Upper lobe of left lung (tissue), 6 donors: Measurements from ENCODE around the gene ASCC3. TPM values are rescaled to one million over a fixed set of nuclear protein-coding genes. Genes with fewer than 3 reads are reported as not detected.

Experiments
- ATAC-seq, 2 donors: fragments of 200-7000 bp; cut with Tn5 transposase; one replicate each; pipeline ENCODE4 v1.9.1; 2022; ENCODE audit warnings: mild to moderate bottlenecking in 2 of 2, moderate library complexity in 2 of 2; ENCODE audit not compliant: low FRiP score in 2 of 2
- DNase-seq, 2 donors: peaks; one replicate each; pipeline ENCODE4 v3.0.0-alpha.2; 2019 to 2020
- H3K27ac ChIP-seq, 4 donors: fragments of 200-600 bp; sonication (generic); one replicate each; pipeline ENCODE4 v1.5.1; 2016 to 2019
- H3K27me3 ChIP-seq, 4 donors: fragments of 200-600 bp; sonication (generic); one replicate each; pipeline ENCODE4 v1.5.1; 2017 to 2019
- H3K36me3 ChIP-seq, 4 donors: fragments of 200-600 bp; sonication (generic); one replicate each; pipeline ENCODE4 v1.5.1; 2016 to 2019
- H3K4me1 ChIP-seq, 4 donors: fragments of 200-600 bp; sonication (generic); one replicate each; pipeline ENCODE4 v1.5.1; 2018 to 2019
- H3K4me3 ChIP-seq, 4 donors: fragments of 200-600 bp; sonication (generic); one replicate each; pipeline ENCODE4 v1.5.1; 2017 to 2019; ENCODE audit warnings: mild to moderate bottlenecking in 2 of 4, moderate library complexity in 1 of 4
- H3K9me3 ChIP-seq, 4 donors: fragments of 200-600 bp; sonication (generic); one replicate each; pipeline ENCODE4 v1.5.1; 2018 to 2019
- CTCF ChIP-seq, 6 experiments: fragments of 450-650 bp in 4 of 6; fragments of 200-600 bp in 2 of 6; sonication (generic) in 2 of 6; IDR thresholded peaks; one replicate each; pipeline ENCODE4 v1.5.1; 2016 to 2019; ENCODE audit warnings: antibody characterized with exemption in 6 of 6
- EP300 ChIP-seq, 4 donors: sonication (generic); formaldehyde crosslinking; IDR thresholded peaks; one replicate each; pipeline ENCODE4 v1.5.1; 2017; ENCODE audit warnings: antibody characterized with exemption in 4 of 4, control low read depth in 2 of 4
- POLR2A ChIP-seq, 4 donors: fragments of 450-650 bp; IDR thresholded peaks; one replicate each; pipeline ENCODE4 v1.5.1; 2016 to 2017; ENCODE audit warnings: antibody characterized with exemption in 4 of 4, mild to moderate bottlenecking in 2 of 4
- POLR2AphosphoS5 ChIP-seq, 2 donors: sonication (generic); formaldehyde crosslinking; IDR thresholded peaks; one replicate each; pipeline ENCODE4 v1.5.1; 2017; ENCODE audit warnings: antibody characterized with exemption in 2 of 2
- WGBS, 2 donors: methylation state at CpG; one replicate each; pipeline ENCODE4 v1.1.5; 2017 to 2018; 5-methylcytosine and 5-hydroxymethylcytosine counted together
- total RNA-seq, 6 donors: library from RNA; depleted of rRNA in 4 of 6; stranded (reverse); fragments of >200 nt in 4 of 6; gene quantifications; one replicate each; pipeline versions ENCODE4 v1.1.0 to v1.2.1, GENCODE V29; 2016 to 2021
- donor health status: DM: no; HTN: no; CAD: no; lungs with moderate emphysema.
- donor health status: DM: no; HTN: yes; CAD: no; lungs with severe emphysema.

ASCC3 gene
- total RNA-seq, 6 donors from 2014 or later: 18.4 to 52.2 (median 33.9) TPM

GRCh38 chr6:100595456-100595855 lies 285.7 kb downstream of the ASCC3 start:
- H3K27me3 ChIP-seq: no peaks in the 10 kb centered on the region
- H3K4me1 ChIP-seq: no peaks in the 10 kb centered on the region
- TF ChIP-seq POLR2A (IDR thresholded peaks at IDR 0.05) (no peak), CTCF (IDR thresholded peaks at IDR 0.05) (no peak), POLR2AphosphoS5 (IDR thresholded peaks at IDR 0.05) (no peak)
- DNase-seq (no peak), ATAC-seq (no peak)
- H3K27ac ChIP-seq: no peak overlapping the region
- peaks cover 0 to 2% (median 0%) of the 10 kb centered on the region in 4 donors for H3K36me3 ChIP-seq
- no peaks in the 10 kb centered on the region for H3K9me3 ChIP-seq
- no peak overlapping the region for H3K4me3 ChIP-seq

- Histone ChIP-seq H3K36me3 (peaks cover 0 to 18% (median 7%) of the 10 kb centered on the region in 4 donors), H3K4me3 (no peak overlapping the region), H3K27me3 (no peaks in the 10 kb centered on the region), H3K27ac (no peak overlapping the region), H3K4me1 (no peaks in the 10 kb centered on the region), H3K9me3 (no peaks in the 10 kb centered on the region)
- TF ChIP-seq POLR2A (IDR thresholded peaks at IDR 0.05): no peak
- no peak for TF ChIP-seq CTCF (IDR thresholded peaks at IDR 0.05)
- TF ChIP-seq EP300 (IDR thresholded peaks at IDR 0.05): no peak
- TF ChIP-seq POLR2AphosphoS5 (IDR thresholded peaks at IDR 0.05): no peak
- ATAC-seq (no peak), DNase-seq (no peak)
- WGBS, 2 donors: 26 to 49% methylated on average over 2 of the region's 2 CpGs
Observed at GRCh38 chr6:100593522-100593921, 287.6 kb downstream of the ASCC3 start.

GRCh38 chr6:100592929-100593328 lies 288.2 kb downstream of the ASCC3 start:
- Histone ChIP-seq H3K36me3 (peaks cover 0 to 24% (median 8%) of the 10 kb centered on the region in 4 donors), H3K27me3 (no peaks in the 10 kb centered on the region), H3K27ac (no peak overlapping the region), H3K9me3 (no peaks in the 10 kb centered on the region), H3K4me1 (no peaks in the 10 kb centered on the region), H3K4me3 (no peak overlapping the region)
- 78 to 81% methylated on average over 3 of the region's 3 CpGs for WGBS, 2 donors
- no peak for ATAC-seq
- no peak for TF ChIP-seq POLR2AphosphoS5 (IDR thresholded peaks at IDR 0.05)
- TF ChIP-seq CTCF (IDR thresholded peaks at IDR 0.05): no peak
- TF ChIP-seq EP300 (IDR thresholded peaks at IDR 0.05): no peak
- TF ChIP-seq POLR2A (IDR thresholded peaks at IDR 0.05): no peak
- no peak for DNase-seq

GRCh38 chr6:100577425-100577824 lies 303.7 kb downstream of the ASCC3 start:
- H3K36me3 ChIP-seq: no peaks in the 10 kb centered on the region
- H3K4me1 ChIP-seq: no peaks in the 10 kb centered on the region
- ATAC-seq (no peak), DNase-seq (no peak)
- H3K27me3 ChIP-seq: no peaks in the 10 kb centered on the region
- TF ChIP-seq EP300 (IDR thresholded peaks at IDR 0.05) (no peak), CTCF (IDR thresholded peaks at IDR 0.05) (no peak), POLR2AphosphoS5 (IDR thresholded peaks at IDR 0.05) (no peak), POLR2A (IDR thresholded peaks at IDR 0.05) (no peak)
- no peak overlapping the region for H3K27ac ChIP-seq
- no peak overlapping the region for H3K4me3 ChIP-seq
- H3K9me3 ChIP-seq: no peaks in the 10 kb centered on the region
- WGBS, 2 donors: 83 to 91% methylated on average over 4 of the region's 4 CpGs

- no peaks in the 10 kb centered on the region for H3K27me3 ChIP-seq
- no peaks in the 10 kb centered on the region for H3K9me3 ChIP-seq
- WGBS, 2 donors: 93 to 96% methylated on average over 4 of the region's 4 CpGs
- DNase-seq (no peak), ATAC-seq (no peak)
- no peaks in the 10 kb centered on the region for H3K4me1 ChIP-seq
- H3K4me3 ChIP-seq: no peak overlapping the region
- H3K36me3 ChIP-seq: peaks cover 0 to 2% (median 0%) of the 10 kb centered on the region in 4 donors
- TF ChIP-seq CTCF (IDR thresholded peaks at IDR 0.05) (no peak), POLR2AphosphoS5 (IDR thresholded peaks at IDR 0.05) (no peak), EP300 (IDR thresholded peaks at IDR 0.05) (no peak), POLR2A (IDR thresholded peaks at IDR 0.05) (no peak)
- no peak overlapping the region for H3K27ac ChIP-seq
Observed at GRCh38 chr6:100575921-100576320, 305.2 kb downstream of the ASCC3 start.
